GM12891 (cell line): Measurements from ENCODE around the gene PLET1.
A peak's percentile ranks its signal among the peaks of the same experiment; 100 is the strongest.
"Not testable (repeated sequence)": the region's sequence is repeated elsewhere in the genome, so short reads cannot be mapped to it uniquely, and the experiment has no call there.

Source experiments
- DNase-seq: peaks from one replicate; pipeline ENCODE4 v3.0.0; 2011; ENCODE audit warnings: low spot score; ENCODE audit not compliant: insufficient read length
- FAIRE-seq: peaks from 2 replicates; lab custom pipeline; 2011; peaks lifted over from hg19 to GRCh38; lab: Jason Lieb, UNC
- PAX5 ChIP-seq: IDR thresholded peaks from 2 replicates; pipeline ENCODE4 v1.6.1; 2011; ENCODE audit warnings: low read length, moderate library complexity, mild to moderate bottlenecking; ENCODE audit not compliant: insufficient read depth, severe bottlenecking
- POLR2A ChIP-seq: IDR thresholded peaks from 2 replicates; pipeline ENCODE4 v1.6.1; 2011; ENCODE audit warnings: low read depth, low read length, control low read depth
- POLR2AphosphoS5 ChIP-seq: IDR thresholded peaks from 2 replicates; pipeline ENCODE4 v1.6.1; 2011; ENCODE audit warnings: low read depth, low read length, control low read depth
- POU2F2 ChIP-seq: IDR thresholded peaks from 2 replicates; pipeline ENCODE4 v1.6.1; 2011; ENCODE audit warnings: low read depth, mild to moderate bottlenecking, control low read depth, low read length, moderate library complexity
- SPI1 ChIP-seq: IDR thresholded peaks from 2 replicates; pipeline ENCODE4 v1.6.1; 2011; ENCODE audit warnings: low read depth, low read length, control low read depth
- TAF1 ChIP-seq: IDR thresholded peaks from 2 replicates; pipeline ENCODE4 v1.6.1; 2011; ENCODE audit warnings: low read depth, low read length, control low read depth

PLET1 gene

GRCh38 chr11:112212710-112213109, 48.0 kb downstream of the PLET1 start:
- DNase-seq, result no peak
- FAIRE-seq, result no peak
- no peak for TF ChIP-seq POU2F2
- TF ChIP-seq SPI1, result no peak
- TF ChIP-seq TAF1, result no peak
- TF ChIP-seq PAX5, result no peak
- no peak for TF ChIP-seq POLR2A
- TF ChIP-seq POLR2AphosphoS5, result no peak

DNA sequence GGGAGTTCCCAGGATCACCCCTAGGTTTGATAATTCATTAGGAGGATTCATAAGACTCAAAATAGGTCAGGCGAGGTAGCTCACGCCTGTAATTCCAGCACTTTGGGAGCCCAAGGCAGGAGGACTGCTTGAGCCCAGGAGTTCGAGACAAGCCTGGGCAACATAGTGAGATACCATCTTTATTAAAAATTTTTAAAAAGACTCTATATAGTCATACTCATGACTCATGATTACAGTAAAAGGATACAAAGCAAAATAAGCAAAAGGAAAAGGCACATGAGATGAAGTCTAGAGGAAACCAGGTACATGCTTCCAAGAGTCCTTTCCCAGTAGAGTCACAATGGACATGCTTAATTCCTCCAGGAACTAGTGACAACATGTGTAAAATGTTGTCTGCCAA, 48.4 kb downstream of the PLET1 start:
- no peak for TF ChIP-seq SPI1
- TF ChIP-seq PAX5, result no peak
- no peak for TF ChIP-seq POLR2A
- TF ChIP-seq TAF1, result no peak
- no peak for TF ChIP-seq POLR2AphosphoS5
- TF ChIP-seq POU2F2, result no peak
- DNase-seq, result no peak
- FAIRE-seq, result no peak

DNA sequence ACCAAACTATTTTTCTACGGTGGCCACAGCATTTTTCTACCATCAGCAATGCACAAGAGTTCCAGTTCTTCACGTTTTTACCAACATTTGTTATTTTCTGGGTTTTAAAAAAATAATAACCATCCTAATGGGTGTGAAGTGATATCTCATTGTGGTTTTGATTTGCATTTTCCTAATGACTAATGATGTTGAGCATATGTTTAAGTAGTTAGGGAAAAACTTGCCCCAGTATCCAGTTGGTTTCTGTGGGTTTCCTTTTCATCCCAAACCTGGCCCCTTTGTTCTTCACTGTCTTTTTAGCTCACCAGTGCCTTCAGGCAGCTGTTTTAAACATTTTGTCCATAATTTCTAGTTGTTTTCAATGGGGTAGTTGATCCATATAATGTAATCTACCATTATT, 49.1 kb downstream of the PLET1 start:
- no peak for TF ChIP-seq POU2F2
- no peak for TF ChIP-seq SPI1
- no peak for TF ChIP-seq POLR2A
- DNase-seq, result no peak
- FAIRE-seq, result no peak

DNA sequence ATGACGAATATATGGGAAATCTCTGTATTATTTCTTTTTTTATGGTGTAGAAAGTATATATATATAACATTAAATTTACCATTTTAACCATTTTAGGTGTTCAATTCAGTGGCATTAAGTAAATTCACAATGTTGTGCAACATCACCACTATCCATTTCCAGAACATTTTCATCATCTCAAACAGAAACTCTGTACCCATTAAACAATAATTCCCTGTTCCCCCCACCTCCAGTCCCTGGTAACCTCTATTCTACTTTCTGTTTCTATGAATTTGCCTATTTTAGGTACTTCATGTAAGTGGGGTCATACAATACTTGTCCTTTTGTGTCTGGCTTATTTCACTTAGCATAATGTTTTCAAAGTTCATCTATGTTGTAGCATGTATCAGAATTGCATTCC, 49.8 kb downstream of the PLET1 start:
- FAIRE-seq (no peak), DNase-seq (no peak)
- TF ChIP-seq POLR2A, result no peak
- TF ChIP-seq SPI1, result no peak
- no peak for TF ChIP-seq PAX5
- no peak for TF ChIP-seq POLR2AphosphoS5
- no peak for TF ChIP-seq POU2F2
- no peak for TF ChIP-seq TAF1

DNA sequence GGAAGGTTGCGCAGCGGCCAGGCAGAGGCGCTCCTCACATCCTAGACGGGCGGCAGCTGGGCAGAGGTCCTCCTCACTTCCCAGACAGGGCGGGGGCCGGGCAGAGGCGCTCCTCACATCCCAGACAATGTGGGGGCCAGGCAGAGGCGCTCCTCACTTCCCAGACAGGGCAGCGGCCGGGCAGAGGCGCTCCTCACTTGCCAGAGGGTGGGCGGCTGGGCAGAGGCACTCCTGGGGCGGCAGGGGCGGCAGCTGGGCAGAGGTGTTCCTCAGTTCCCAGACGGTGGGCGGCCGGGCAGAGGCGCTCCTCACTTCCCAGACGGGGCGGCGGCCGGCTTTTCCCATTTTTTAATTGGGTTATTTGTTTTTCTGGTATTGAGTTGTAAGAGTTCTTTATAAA, 54.6 kb downstream of the PLET1 start:
- DNase-seq (no peak), FAIRE-seq (no peak)
- no peak for TF ChIP-seq POU2F2
- TF ChIP-seq PAX5, result no peak
- no peak for TF ChIP-seq TAF1
- no peak for TF ChIP-seq SPI1
- no peak for TF ChIP-seq POLR2A
- no peak for TF ChIP-seq POLR2AphosphoS5

GRCh38 chr11:112200252-112200651, 60.4 kb downstream of the PLET1 start:
- TF ChIP-seq TAF1 (no peak), POLR2A (no peak), POU2F2 (no peak), SPI1 (peak; percentile 16; the same call in 1 of the 2 replicates), PAX5 (no peak), POLR2AphosphoS5 (no peak)
- no peak for FAIRE-seq
- DNase-seq, result no peak

GRCh38 chr11:112199101-112199500, 61.6 kb downstream of the PLET1 start:
- not testable (repeated sequence) for FAIRE-seq, DNase-seq
